Transverse colon (tissue), 4 donors: ENCODE results near the gene PLCE1.
"Not testable (repeated sequence)": the region's sequence is repeated elsewhere in the genome, so short reads cannot be mapped to it uniquely, and the experiment has no call there.

ENCODE experiments used
- EP300 ChIP-seq: sonication (generic); formaldehyde crosslinking; IDR thresholded peaks from one replicate; pipeline ENCODE4 v1.6.1; 2017; ENCODE audit warnings: antibody characterized with exemption, low read depth
- POLR2A ChIP-seq: fragments of 450-650 bp; IDR thresholded peaks from one replicate; pipeline ENCODE4 v1.6.1; 2016; ENCODE audit warnings: antibody characterized with exemption, mild to moderate bottlenecking, moderate library complexity
- POLR2AphosphoS5 ChIP-seq, 3 donors: sonication (generic); formaldehyde crosslinking; IDR thresholded peaks; one replicate each; pipeline ENCODE4 v1.6.1; 2016; ENCODE audit warnings: antibody characterized with exemption in 3 of 3
- TF ChIP-seq, protein P1 (sequence below), 5 experiments: fragments of 200-600 bp in 3 of 5; fragments of 450-650 bp in 2 of 5; sonication (generic) in 3 of 5; IDR thresholded peaks; 1 replicate in 2 of 5; 2 replicates in 3 of 5; pipeline ENCODE4 v1.5.1; 2016 to 2017; ENCODE audit warnings: antibody characterized with exemption in 5 of 5, inconsistent platforms in 3 of 5, mild to moderate bottlenecking in 2 of 5, moderate library complexity in 1 of 5

GRCh38 chr10:93970433-93971010 lies 23.2 kb upstream of the PLCE1 start:
- TF ChIP-seq, protein P1, sequence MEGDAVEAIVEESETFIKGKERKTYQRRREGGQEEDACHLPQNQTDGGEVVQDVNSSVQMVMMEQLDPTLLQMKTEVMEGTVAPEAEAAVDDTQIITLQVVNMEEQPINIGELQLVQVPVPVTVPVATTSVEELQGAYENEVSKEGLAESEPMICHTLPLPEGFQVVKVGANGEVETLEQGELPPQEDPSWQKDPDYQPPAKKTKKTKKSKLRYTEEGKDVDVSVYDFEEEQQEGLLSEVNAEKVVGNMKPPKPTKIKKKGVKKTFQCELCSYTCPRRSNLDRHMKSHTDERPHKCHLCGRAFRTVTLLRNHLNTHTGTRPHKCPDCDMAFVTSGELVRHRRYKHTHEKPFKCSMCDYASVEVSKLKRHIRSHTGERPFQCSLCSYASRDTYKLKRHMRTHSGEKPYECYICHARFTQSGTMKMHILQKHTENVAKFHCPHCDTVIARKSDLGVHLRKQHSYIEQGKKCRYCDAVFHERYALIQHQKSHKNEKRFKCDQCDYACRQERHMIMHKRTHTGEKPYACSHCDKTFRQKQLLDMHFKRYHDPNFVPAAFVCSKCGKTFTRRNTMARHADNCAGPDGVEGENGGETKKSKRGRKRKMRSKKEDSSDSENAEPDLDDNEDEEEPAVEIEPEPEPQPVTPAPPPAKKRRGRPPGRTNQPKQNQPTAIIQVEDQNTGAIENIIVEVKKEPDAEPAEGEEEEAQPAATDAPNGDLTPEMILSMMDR (IDR thresholded peaks at IDR 0.05) = not testable (repeated sequence)
- TF ChIP-seq POLR2A; POLR2AphosphoS5 (IDR thresholded peaks at IDR 0.05); EP300: not testable (repeated sequence)
